ENCODE measurements around the gene CAMK2D.

DNA sequence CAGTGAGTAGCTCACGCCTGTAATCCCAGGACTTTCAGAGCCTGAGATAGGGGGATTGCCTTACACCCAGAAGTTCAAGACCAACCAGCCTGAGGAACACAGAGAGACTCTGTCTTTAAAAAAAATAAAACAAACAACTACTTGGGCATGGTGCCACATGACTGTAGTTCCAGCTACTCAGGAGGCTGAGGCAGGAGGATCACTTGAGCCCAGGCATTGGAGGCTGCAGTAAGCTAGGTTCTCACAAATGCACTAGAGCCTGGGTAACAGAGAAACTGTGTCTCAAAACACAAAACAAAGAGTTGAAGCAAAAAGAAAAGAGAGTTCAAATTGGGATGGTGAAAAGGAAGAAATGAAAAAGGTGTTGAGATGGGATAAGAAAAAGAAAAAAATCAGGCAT is 10.8 kb downstream of the CAMK2D start:
- TF ChIP-seq SP1 (IDR thresholded peaks at IDR 0.05) (no peak), TAF1 (conservative IDR thresholded peaks at IDR 0.05) (no peak)
- TF ChIP-seq, protein P1, sequence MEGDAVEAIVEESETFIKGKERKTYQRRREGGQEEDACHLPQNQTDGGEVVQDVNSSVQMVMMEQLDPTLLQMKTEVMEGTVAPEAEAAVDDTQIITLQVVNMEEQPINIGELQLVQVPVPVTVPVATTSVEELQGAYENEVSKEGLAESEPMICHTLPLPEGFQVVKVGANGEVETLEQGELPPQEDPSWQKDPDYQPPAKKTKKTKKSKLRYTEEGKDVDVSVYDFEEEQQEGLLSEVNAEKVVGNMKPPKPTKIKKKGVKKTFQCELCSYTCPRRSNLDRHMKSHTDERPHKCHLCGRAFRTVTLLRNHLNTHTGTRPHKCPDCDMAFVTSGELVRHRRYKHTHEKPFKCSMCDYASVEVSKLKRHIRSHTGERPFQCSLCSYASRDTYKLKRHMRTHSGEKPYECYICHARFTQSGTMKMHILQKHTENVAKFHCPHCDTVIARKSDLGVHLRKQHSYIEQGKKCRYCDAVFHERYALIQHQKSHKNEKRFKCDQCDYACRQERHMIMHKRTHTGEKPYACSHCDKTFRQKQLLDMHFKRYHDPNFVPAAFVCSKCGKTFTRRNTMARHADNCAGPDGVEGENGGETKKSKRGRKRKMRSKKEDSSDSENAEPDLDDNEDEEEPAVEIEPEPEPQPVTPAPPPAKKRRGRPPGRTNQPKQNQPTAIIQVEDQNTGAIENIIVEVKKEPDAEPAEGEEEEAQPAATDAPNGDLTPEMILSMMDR (IDR thresholded peaks at IDR 0.05; ENCODE audit: low read depth, low read length, missing input control) = no peak
- TF ChIP-seq, protein P2, sequence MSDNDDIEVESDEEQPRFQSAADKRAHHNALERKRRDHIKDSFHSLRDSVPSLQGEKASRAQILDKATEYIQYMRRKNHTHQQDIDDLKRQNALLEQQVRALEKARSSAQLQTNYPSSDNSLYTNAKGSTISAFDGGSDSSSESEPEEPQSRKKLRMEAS (IDR thresholded peaks at IDR 0.05) = no peak
